Mesothelial cell of epicardium (in vitro differentiated cells): ENCODE results near the gene PPID. TPM values are rescaled to one million over a fixed set of nuclear protein-coding genes. Genes with fewer than 3 reads are reported as not detected.
"Not testable (repeated sequence)": the region's sequence is repeated elsewhere in the genome, so short reads cannot be mapped to it uniquely, and the experiment has no call there.

Experiments used
- DNase-seq, 2 experiments: peaks; one replicate each; pipeline ENCODE4 v3.0.0; 2021; ENCODE audit warnings: low spot score in 2 of 2; ENCODE audit not compliant: unreplicated experiment in 2 of 2
- H3K27ac Mint-ChIP-seq: 2 replicates; pipeline ENCODE4 v1.8.0; 2021; ENCODE audit warnings: mixed read lengths
- H3K27me3 Mint-ChIP-seq: 2 replicates; pipeline ENCODE4 v1.8.0; 2021; ENCODE audit warnings: low read depth, mixed read lengths
- H3K36me3 Mint-ChIP-seq: 2 replicates; pipeline ENCODE4 v1.8.0; 2021; ENCODE audit warnings: mixed read lengths
- H3K4me1 Mint-ChIP-seq: 2 replicates; pipeline ENCODE4 v1.8.0; 2021; ENCODE audit warnings: mixed read lengths
- H3K4me3 Mint-ChIP-seq: 2 replicates; pipeline ENCODE4 v1.8.0; 2021; ENCODE audit warnings: mild to moderate bottlenecking, moderate library complexity, mixed read lengths
- H3K9me3 Mint-ChIP-seq: 2 replicates; pipeline ENCODE4 v1.8.0; 2021; ENCODE audit warnings: mixed read lengths
- total RNA-seq: library from RNA; stranded (reverse); gene quantifications from 3 replicates; pipeline ENCODE4 v1.2.1, GENCODE V29; 2021
- TF ChIP-seq, protein P1 (sequence below): fragments of 200-600 bp; sonication (generic); IDR thresholded peaks from one replicate; pipeline ENCODE4 v1.5.0; 2021; ENCODE audit warnings: antibody characterized with exemption; ENCODE audit not compliant: unreplicated experiment

The PPID gene
- total RNA-seq, 1 donor from 2014 or later, result 20.5 TPM

DNA sequence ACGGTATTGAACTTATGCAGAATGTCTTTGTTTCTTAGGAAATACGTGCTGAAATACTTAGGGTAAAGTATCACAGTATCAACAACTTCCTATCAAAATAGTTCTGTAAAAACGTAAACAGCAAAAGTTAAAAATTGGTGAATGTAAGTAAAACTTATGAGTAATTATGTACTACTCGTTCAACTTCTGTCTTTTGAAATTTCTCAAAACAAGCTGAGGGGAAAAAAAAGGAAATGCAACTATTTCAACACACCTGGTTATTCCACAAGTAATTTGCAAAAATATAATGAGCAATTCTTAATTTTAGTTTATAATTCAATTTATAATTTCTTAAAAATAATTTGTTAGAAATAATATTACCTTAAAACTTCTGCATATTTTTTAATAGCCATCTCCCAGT is 8.3 kb downstream of the PPID start:
- no peak overlapping the region for H3K4me3 Mint-ChIP-seq
- no peaks in the 10 kb centered on the region for H3K4me1 Mint-ChIP-seq
- no peak for DNase-seq
- no peaks in the 10 kb centered on the region for H3K9me3 Mint-ChIP-seq
- TF ChIP-seq, protein P1, sequence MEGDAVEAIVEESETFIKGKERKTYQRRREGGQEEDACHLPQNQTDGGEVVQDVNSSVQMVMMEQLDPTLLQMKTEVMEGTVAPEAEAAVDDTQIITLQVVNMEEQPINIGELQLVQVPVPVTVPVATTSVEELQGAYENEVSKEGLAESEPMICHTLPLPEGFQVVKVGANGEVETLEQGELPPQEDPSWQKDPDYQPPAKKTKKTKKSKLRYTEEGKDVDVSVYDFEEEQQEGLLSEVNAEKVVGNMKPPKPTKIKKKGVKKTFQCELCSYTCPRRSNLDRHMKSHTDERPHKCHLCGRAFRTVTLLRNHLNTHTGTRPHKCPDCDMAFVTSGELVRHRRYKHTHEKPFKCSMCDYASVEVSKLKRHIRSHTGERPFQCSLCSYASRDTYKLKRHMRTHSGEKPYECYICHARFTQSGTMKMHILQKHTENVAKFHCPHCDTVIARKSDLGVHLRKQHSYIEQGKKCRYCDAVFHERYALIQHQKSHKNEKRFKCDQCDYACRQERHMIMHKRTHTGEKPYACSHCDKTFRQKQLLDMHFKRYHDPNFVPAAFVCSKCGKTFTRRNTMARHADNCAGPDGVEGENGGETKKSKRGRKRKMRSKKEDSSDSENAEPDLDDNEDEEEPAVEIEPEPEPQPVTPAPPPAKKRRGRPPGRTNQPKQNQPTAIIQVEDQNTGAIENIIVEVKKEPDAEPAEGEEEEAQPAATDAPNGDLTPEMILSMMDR, result no peak
- no peak overlapping the region for H3K27ac Mint-ChIP-seq
- no peaks in the 10 kb centered on the region for H3K27me3 Mint-ChIP-seq
- H3K36me3 Mint-ChIP-seq, result peaks cover 61% of the 10 kb centered on the region

DNA sequence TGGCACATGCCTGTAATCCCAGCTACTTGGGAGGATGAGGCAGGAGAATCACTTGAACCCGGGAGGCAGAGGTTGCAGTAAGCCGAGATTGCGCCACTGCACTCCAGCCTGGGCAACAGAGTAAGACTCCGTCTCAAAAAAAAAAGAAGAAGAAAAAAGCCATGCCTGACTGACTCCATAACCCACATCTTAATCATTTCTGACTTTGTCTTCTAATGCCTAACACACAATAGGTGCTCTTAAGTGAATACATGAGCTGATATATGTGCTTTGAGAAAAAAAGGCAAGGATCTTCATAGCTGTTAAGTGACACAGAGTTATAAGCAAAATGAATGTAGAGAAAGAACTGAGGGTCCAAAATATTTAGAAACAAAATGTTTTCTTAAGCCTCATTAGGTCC is 10.6 kb downstream of the PPID start:
- DNase-seq, H3K27ac Mint-ChIP-seq, H3K4me3 Mint-ChIP-seq, H3K27me3 Mint-ChIP-seq, H3K9me3 Mint-ChIP-seq, H3K4me1 Mint-ChIP-seq: not testable (repeated sequence)
- H3K36me3 Mint-ChIP-seq, result peaks cover 55% of the 10 kb centered on the region

DNA sequence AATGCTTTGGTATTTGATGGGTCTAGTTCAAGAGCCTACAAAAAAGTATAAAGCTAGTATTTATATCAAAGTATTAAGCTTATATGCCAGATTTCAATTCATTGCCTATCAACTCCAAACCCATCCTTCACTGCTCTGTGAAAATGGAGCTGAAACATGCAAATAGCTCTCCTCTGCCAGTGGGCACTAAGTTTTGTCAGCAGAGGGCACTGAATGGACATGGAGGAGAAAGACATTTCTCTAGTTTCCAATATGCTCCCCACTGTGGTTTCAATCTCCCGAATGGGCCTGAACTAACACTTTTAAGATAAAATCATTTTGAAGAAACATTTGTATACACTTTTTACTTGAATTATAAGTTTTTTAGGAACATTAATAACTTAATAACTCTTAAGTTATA is 12.4 kb downstream of the PPID start:
- Mint-ChIP-seq H3K27ac (no peak overlapping the region), H3K27me3 (no peaks in the 10 kb centered on the region), H3K9me3 (no peaks in the 10 kb centered on the region), H3K4me1 (no peaks in the 10 kb centered on the region), H3K36me3 (peaks cover 50% of the 10 kb centered on the region), H3K4me3 (no peak overlapping the region)
- TF ChIP-seq, protein P1, result no peak
- no peak for DNase-seq

DNA sequence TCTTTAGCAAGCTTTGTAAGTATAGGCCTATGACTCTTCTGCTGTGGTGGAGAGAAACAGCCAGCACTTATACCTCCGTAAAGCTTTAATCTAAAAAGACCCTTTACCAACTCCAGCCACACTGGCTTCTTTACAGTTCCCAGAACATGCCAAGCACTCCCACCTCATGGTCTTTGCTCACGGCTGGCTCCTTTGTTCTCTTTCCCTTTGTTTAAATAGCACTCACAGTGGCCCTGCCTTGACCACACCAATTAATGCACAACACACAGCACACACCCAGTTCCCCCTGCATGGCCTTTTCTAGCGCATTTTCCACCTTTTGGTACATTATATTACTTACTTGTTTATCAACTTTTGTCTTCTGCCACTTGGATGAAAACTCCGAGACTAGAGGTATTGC is 18.9 kb downstream of the PPID start:
- H3K4me3 Mint-ChIP-seq, result no peak overlapping the region
- DNase-seq, result no peak
- no peaks in the 10 kb centered on the region for H3K4me1 Mint-ChIP-seq
- no peaks in the 10 kb centered on the region for H3K27me3 Mint-ChIP-seq
- H3K36me3 Mint-ChIP-seq, result peaks cover 19% of the 10 kb centered on the region
- H3K9me3 Mint-ChIP-seq, result no peaks in the 10 kb centered on the region
- H3K27ac Mint-ChIP-seq, result no peak overlapping the region
- TF ChIP-seq, protein P1, result no peak

DNA sequence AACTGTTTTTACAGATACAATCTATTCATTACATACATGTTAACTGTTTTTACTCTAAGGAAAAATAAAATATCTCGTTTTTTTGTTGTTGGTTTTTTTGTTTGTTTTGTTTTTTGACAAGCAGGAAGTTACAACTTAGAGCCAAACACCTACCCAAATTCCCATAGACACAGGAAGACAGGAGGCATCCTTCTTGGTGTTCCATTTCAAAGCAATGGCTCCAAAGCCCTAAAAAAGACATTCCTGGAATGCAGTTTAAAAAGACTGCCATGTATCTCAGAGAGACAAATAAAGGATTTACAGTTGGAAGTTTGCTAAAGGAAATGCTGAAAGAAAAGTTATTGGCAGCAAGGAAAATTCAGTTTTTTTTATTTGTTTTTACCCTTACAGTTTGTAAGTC is 34.4 kb downstream of the PPID start:
- H3K27ac Mint-ChIP-seq, result no peak overlapping the region
- TF ChIP-seq, protein P1, result no peak
- H3K27me3 Mint-ChIP-seq, result no peaks in the 10 kb centered on the region
- H3K4me1 Mint-ChIP-seq, result no peaks in the 10 kb centered on the region
- no peak for DNase-seq
- H3K36me3 Mint-ChIP-seq, result peaks cover 6% of the 10 kb centered on the region
- no peaks in the 10 kb centered on the region for H3K9me3 Mint-ChIP-seq
- no peak overlapping the region for H3K4me3 Mint-ChIP-seq

DNA sequence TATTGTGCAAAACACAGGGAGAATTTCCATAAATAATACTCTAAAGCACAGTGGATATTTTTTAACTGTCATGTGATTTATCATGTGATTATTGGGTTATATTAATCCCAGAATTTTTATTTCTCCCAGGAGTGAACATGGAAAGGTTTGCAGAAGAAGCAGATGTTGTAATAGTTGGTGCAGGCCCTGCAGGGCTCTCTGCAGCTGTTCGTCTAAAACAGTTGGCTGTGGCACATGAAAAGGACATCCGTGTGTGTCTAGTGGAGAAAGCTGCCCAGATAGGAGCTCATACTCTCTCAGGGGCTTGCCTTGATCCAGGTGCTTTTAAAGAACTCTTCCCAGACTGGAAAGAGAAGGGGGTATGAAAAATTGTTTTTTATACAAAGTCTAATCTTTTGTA is 41.1 kb downstream of the PPID start:
- no peak overlapping the region for H3K27ac Mint-ChIP-seq
- H3K27me3 Mint-ChIP-seq, result no peaks in the 10 kb centered on the region
- TF ChIP-seq, protein P1, result no peak
- no peak for DNase-seq
- no peaks in the 10 kb centered on the region for H3K9me3 Mint-ChIP-seq
- no peaks in the 10 kb centered on the region for H3K4me1 Mint-ChIP-seq
- no peak overlapping the region for H3K4me3 Mint-ChIP-seq
- no peaks in the 10 kb centered on the region for H3K36me3 Mint-ChIP-seq
